HepG2 (cell line): Measurements from ENCODE around the gene ALDH4A1. TPM values are rescaled to one million over a fixed set of nuclear protein-coding genes. Genes with fewer than 3 reads are reported as not detected.

ENCODE experiments used
- ATAC-seq: fragments of 200-7000 bp; cut with Tn5 transposase; 3 replicates; pipeline ENCODE4 v1.9.1; 2020; ENCODE audit warnings: mild to moderate bottlenecking, moderate library complexity
- BruUV-seq: library from RNA; stranded (reverse); fragments of 400-500 nt; replicated peaks from 2 replicates; lab custom pipeline; 2021; lab: Mats Ljungman, UMichigan
- CTCF ChIA-PET: fragments of 300-600 bp; formaldehyde crosslinking; extraction: SDS; loops from one replicate; lab custom pipeline; 2021; ENCODE audit warnings: low total read pairs, inconsistent platforms, low intra/inter-chr PET ratio; lab: Yijun Ruan, JAX
- POLR2A ChIA-PET: fragments of 350-600 bp; sonication (Branson Sonifier 250); formaldehyde crosslinking; loops from one replicate; lab custom pipeline; 2020; ENCODE audit warnings: antibody characterized with exemption, inconsistent platforms; lab: Yijun Ruan, JAX
- DNase-seq: peaks from one replicate; pipeline ENCODE4 v3.0.0-alpha.2; 2015; ENCODE audit warnings: low spot score
- FAIRE-seq: peaks from 3 replicates; lab custom pipeline; 2011; peaks lifted over from hg19 to GRCh38; lab: Jason Lieb, UNC
- H2AFZ ChIP-seq: one replicate; pipeline ENCODE4 v1.6.1; 2011; ENCODE audit warnings: low read length, inconsistent platforms
- H3K27ac ChIP-seq: fragments of 300-600 bp; 3 replicates; pipeline ENCODE4 v1.8.0; 2011; ENCODE audit warnings: mixed run types, mild to moderate bottlenecking, mixed read lengths, low read length, inconsistent platforms; ENCODE audit not compliant: insufficient read depth; ENCODE audit errors: extremely low read length
- H3K27me3 ChIP-seq, 2 experiments: fragments of 200-600 bp in 1 of 2; 2 replicates in 1 of 2; 3 replicates in 1 of 2; pipeline versions ENCODE4 v1.6.0 to v1.8.0; 2011; ENCODE audit warnings: low read length in 2 of 2, mild to moderate bottlenecking in 2 of 2, moderate library complexity in 2 of 2, inconsistent platforms in 1 of 2; ENCODE audit not compliant: insufficient read depth in 2 of 2, control insufficient read depth in 1 of 2
- H3K36me3 ChIP-seq, 2 experiments: fragments of 200-600 bp in 1 of 2; replicated peaks in 1 of 2; 2 replicates in 1 of 2; 3 replicates in 1 of 2; pipeline versions ENCODE4 v1.5.1 to v1.8.0; 2011; ENCODE audit warnings: low read length in 2 of 2, inconsistent platforms in 1 of 2; ENCODE audit not compliant: insufficient read depth in 2 of 2, control insufficient read depth in 1 of 2
- H3K4me1 ChIP-seq: 2 replicates; pipeline ENCODE4 v1.5.1; 2012; ENCODE audit warnings: low read length, inconsistent platforms; ENCODE audit not compliant: insufficient read depth
- H3K4me2 ChIP-seq: 2 replicates; pipeline ENCODE4 v1.6.0; 2011; ENCODE audit warnings: low read depth, low read length, inconsistent platforms
- H3K4me3 ChIP-seq, 3 experiments: fragments of 200-600 bp in 1 of 3; sonication (generic), shearing (Covaris generic) in 1 of 3; replicated peaks in 1 of 3; 2 replicates each; pipeline ENCODE4 v1.5.1; 2011 to 2016; ENCODE audit warnings: low read length in 3 of 3, inconsistent platforms in 2 of 3, low read depth in 2 of 3, mild to moderate bottlenecking in 2 of 3, control low read depth in 1 of 3, mixed read lengths in 1 of 3; ENCODE audit not compliant: insufficient read depth in 1 of 3
- H3K79me2 ChIP-seq: one replicate; pipeline ENCODE4 v1.6.1; 2011; ENCODE audit warnings: low read length, inconsistent platforms; ENCODE audit not compliant: insufficient read depth
- H3K9ac ChIP-seq: 2 replicates; pipeline ENCODE4 v1.6.0; 2011; ENCODE audit warnings: mild to moderate bottlenecking, low read depth, low read length, inconsistent platforms; ENCODE audit not compliant: insufficient read depth
- H3K9me3 ChIP-seq: 2 replicates; pipeline ENCODE4 v1.5.1; 2012; ENCODE audit warnings: mild to moderate bottlenecking, low read length
- H4K20me1 ChIP-seq: 2 replicates; pipeline ENCODE4 v1.6.0; 2011; ENCODE audit warnings: inconsistent platforms, mild to moderate bottlenecking, low read length, moderate library complexity; ENCODE audit not compliant: insufficient read depth
- CENPBD1 ChIP-seq: sonication (generic); formaldehyde crosslinking; IDR thresholded peaks from 2 replicates; pipeline ENCODE4 v1.8.0; 2022; ENCODE audit warnings: missing genetic modification reagents, low read depth, mild to moderate bottlenecking, borderline replicate concordance
- SMAD9 ChIP-seq: sonication (generic); formaldehyde crosslinking; IDR thresholded peaks from 2 replicates; pipeline ENCODE4 v1.5.1; 2020; ENCODE audit warnings: mild to moderate bottlenecking, missing genetic modification reagents
- TRAFD1 ChIP-seq: sonication (generic); formaldehyde crosslinking; IDR thresholded peaks from 2 replicates; pipeline ENCODE4 v1.5.1; 2020; ENCODE audit warnings: missing genetic modification reagents, mild to moderate bottlenecking, borderline replicate concordance
- TRIM24 ChIP-seq: sonication (generic); formaldehyde crosslinking; IDR thresholded peaks from 2 replicates; pipeline ENCODE4 v1.8.0; 2022; ENCODE audit warnings: mild to moderate bottlenecking, missing genetic modification reagents
- ZGPAT ChIP-seq: IDR thresholded peaks from 2 replicates; pipeline ENCODE4 v1.6.1; 2016; ENCODE audit warnings: mild to moderate bottlenecking
- ZNF430 ChIP-seq: sonication (generic); formaldehyde crosslinking; IDR thresholded peaks from 2 replicates; pipeline ENCODE4 v1.9.0; 2021; ENCODE audit warnings: mild to moderate bottlenecking, missing genetic modification reagents
- WGBS: methylation state at CpG from one replicate; pipeline ENCODE4 v1.1.6; 2017; ENCODE audit warnings: low lambda C conversion rate; 5-methylcytosine and 5-hydroxymethylcytosine counted together
- in situ Hi-C: cut with HindIII; loops from 2 replicates; pipeline ENCODE4 v1.10.0; 2017; ENCODE audit warnings: low pct_unique_long_range_greater_than_20kb; ENCODE audit not compliant: extremely low pct_ligation_motif_present
- intact Hi-C: fragments of 100-400 bp; cut with micrococcal nuclease; formaldehyde crosslinking; loops from one replicate; pipeline ENCODE4 v1.10.0; 2022; ENCODE audit not compliant: unreplicated experiment
- polyA plus RNA-seq, 8 experiments: library from polyadenylated mRNA; depleted of rRNA in 3 of 8; stranded (reverse) in 7 of 8; unstranded in 1 of 8; fragments of >200 nt; fragmentation: Illumina TruSeq in 4 of 8; extraction: Trizol in 4 of 8; gene quantifications; 2 replicates each; pipeline versions ENCODE4 v1.2.1 to v1.2.3, GENCODE V29; 2011 to 2016; ENCODE audit warnings: low read depth in 4 of 8, missing spikeins in 1 of 8, mixed read lengths in 1 of 8; ENCODE audit not compliant: insufficient read depth in 1 of 8
- total RNA-seq, 5 experiments: library from RNA; depleted of rRNA; stranded (reverse); fragments of >200 nt; fragmentation: Illumina TruSeq; extraction: Trizol; gene quantifications; 2 replicates each; pipeline ENCODE4 v1.2.3, GENCODE V29; 2016; ENCODE audit warnings: low read depth in 1 of 5
- TF ChIP-seq, protein P1 (sequence below): sonication (generic); IDR thresholded peaks from 2 replicates; pipeline ENCODE4 v1.6.1; 2016; ENCODE audit warnings: low read depth, borderline replicate concordance
- TF ChIP-seq, protein P2 (sequence below): IDR thresholded peaks from 2 replicates; pipeline ENCODE4 v1.6.1; 2016
- TF ChIP-seq, protein P3 (sequence below): sonication (generic); formaldehyde crosslinking; IDR thresholded peaks from 2 replicates; pipeline ENCODE4 v1.5.0; 2020; ENCODE audit warnings: mild to moderate bottlenecking, low read depth, missing genetic modification reagents, borderline replicate concordance
- TF ChIP-seq, protein P4 (sequence below): sonication (generic); formaldehyde crosslinking; IDR thresholded peaks from 2 replicates; pipeline ENCODE4 v1.5.0; 2020; ENCODE audit warnings: missing genetic modification reagents
- TF ChIP-seq, protein P5 (sequence below): sonication (generic); formaldehyde crosslinking; IDR thresholded peaks from 2 replicates; pipeline ENCODE4 v1.5.0; 2020; ENCODE audit warnings: missing genetic modification reagents

ALDH4A1 gene
- total and polyA plus RNA-seq, 2 of the 13 experiments (the other 11 are each of a cell fraction or from before 2014, with no cell fraction given) = 76.4 to 240 TPM

- BruUV-seq = no TSS peak
- 27% methylated on average over 8 of the region's 11 CpGs for WGBS
- H3K4me1 ChIP-seq = peaks cover 68% of the 10 kb centered on the region
- TF ChIP-seq, protein P1, sequence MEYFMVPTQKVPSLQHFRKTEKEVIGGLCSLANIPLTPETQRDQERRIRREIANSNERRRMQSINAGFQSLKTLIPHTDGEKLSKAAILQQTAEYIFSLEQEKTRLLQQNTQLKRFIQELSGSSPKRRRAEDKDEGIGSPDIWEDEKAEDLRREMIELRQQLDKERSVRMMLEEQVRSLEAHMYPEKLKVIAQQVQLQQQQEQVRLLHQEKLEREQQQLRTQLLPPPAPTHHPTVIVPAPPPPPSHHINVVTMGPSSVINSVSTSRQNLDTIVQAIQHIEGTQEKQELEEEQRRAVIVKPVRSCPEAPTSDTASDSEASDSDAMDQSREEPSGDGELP = peak; percentile 57; the same call in 1 of the 2 replicates
- TF ChIP-seq, protein P2, sequence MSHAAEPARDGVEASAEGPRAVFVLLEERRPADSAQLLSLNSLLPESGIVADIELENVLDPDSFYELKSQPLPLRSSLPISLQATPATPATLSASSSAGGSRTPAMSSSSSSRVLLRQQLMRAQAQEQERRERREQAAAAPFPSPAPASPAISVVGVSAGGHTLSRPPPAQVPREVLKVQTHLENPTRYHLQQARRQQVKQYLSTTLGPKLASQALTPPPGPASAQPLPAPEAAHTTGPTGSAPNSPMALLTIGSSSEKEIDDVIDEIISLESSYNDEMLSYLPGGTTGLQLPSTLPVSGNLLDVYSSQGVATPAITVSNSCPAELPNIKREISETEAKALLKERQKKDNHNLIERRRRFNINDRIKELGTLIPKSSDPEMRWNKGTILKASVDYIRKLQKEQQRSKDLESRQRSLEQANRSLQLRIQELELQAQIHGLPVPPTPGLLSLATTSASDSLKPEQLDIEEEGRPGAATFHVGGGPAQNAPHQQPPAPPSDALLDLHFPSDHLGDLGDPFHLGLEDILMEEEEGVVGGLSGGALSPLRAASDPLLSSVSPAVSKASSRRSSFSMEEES (CRISPR knock-in tag) = peak; percentile 70; the same call in 1 of the 2 replicates
- no peak for TF ChIP-seq CENPBD1
- TF ChIP-seq, protein P3, sequence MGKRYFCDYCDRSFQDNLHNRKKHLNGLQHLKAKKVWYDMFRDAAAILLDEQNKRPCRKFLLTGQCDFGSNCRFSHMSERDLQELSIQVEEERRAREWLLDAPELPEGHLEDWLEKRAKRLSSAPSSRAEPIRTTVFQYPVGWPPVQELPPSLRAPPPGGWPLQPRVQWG (CRISPR knock-in tag) = no peak
- TF ChIP-seq TRAFD1 = no peak
- peak; percentile 59; the same call in 1 of the 2 replicates for TF ChIP-seq ZNF430 (CRISPR knock-in tag)
- TF ChIP-seq, protein P4, sequence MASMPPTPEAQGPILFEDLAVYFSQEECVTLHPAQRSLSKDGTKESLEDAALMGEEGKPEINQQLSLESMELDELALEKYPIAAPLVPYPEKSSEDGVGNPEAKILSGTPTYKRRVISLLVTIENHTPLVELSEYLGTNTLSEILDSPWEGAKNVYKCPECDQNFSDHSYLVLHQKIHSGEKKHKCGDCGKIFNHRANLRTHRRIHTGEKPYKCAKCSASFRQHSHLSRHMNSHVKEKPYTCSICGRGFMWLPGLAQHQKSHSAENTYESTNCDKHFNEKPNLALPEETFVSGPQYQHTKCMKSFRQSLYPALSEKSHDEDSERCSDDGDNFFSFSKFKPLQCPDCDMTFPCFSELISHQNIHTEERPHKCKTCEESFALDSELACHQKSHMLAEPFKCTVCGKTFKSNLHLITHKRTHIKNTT (CRISPR knock-in tag) = no peak
- TF ChIP-seq, protein P5, sequence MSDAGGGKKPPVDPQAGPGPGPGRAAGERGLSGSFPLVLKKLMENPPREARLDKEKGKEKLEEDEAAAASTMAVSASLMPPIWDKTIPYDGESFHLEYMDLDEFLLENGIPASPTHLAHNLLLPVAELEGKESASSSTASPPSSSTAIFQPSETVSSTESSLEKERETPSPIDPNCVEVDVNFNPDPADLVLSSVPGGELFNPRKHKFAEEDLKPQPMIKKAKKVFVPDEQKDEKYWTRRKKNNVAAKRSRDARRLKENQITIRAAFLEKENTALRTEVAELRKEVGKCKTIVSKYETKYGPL (CRISPR knock-in tag) = peak; percentile 43; the same call in 1 of the 2 replicates
- TF ChIP-seq ZGPAT (CRISPR knock-in tag) = 0 out of 2 replicates have a peak, but pooled peaks have one; percentile 22
- TF ChIP-seq TRIM24 (CRISPR knock-in tag) = no peak
- TF ChIP-seq SMAD9 = no peak
Measured at GRCh38 chr1:18936814-18937481, 34.6 kb upstream of the ALDH4A1 start.

More at GRCh38 chr1:18936814-18937481, 34.6 kb upstream of the ALDH4A1 start:
- no peaks in the 10 kb centered on the region for H3K9me3 ChIP-seq
- ChIA-PET POLR2A (interaction anchor here (0.8 to 1.3 kb wide), 4 partner anchors 12 to 77 kb away, joined by 3 to 8 read pairs (median 4); no protein-coding TSS in a partner anchor), CTCF (no interaction called here)
- peaks cover 16% of the 10 kb centered on the region for H4K20me1 ChIP-seq
- no peak overlapping the region; the same call in 1 of the 2 replicates for H3K9ac ChIP-seq
- H2AFZ ChIP-seq = no peak overlapping the region
- DNase-seq (peak; percentile 89), ATAC-seq (peak; percentile 79), FAIRE-seq (peak; percentile 93)
- in situ Hi-C loops = no loop called here
- no peaks in the 10 kb centered on the region for H3K36me3 ChIP-seq
- peak overlapping the region; percentile 48 for H3K4me2 ChIP-seq
- peaks cover 28% of the 10 kb centered on the region for H3K79me2 ChIP-seq
- H3K27ac ChIP-seq = peak overlapping the region; percentile 59
- no peak overlapping the region for H3K4me3 ChIP-seq
- H3K27me3 ChIP-seq = no peaks in the 10 kb centered on the region
- intact Hi-C loops = no loop called here
